NCI-H345 treated with DMSO at 0.1 percent for 48 hours (cell line): ENCODE results near the gene CDC42BPG.
"Not testable (repeated sequence)": the region's sequence is repeated elsewhere in the genome, so short reads cannot be mapped to it uniquely, and the experiment has no call there.

ENCODE experiments used
- DNase-seq: peaks from one replicate; lab custom pipeline; 2025; ENCODE audit not compliant: unreplicated experiment; lab: John Stamatoyannopoulos, UW

The CDC42BPG gene

GRCh38 chr11:64834723-64835615 is 9.5 kb downstream of the CDC42BPG start:
- no peak for DNase-seq

GRCh38 chr11:64834031-64834722 is 10.3 kb downstream of the CDC42BPG start:
- no peak for DNase-seq

GRCh38 chr11:64833509-64833908 is 10.9 kb downstream of the CDC42BPG start:
- no peak for DNase-seq

GRCh38 chr11:64833198-64833502 is 11.3 kb downstream of the CDC42BPG start:
- no peak for DNase-seq

- no peak for DNase-seq
These were observed 11.8 kb downstream of the CDC42BPG start for GRCh38 chr11:64832467-64833197.

GRCh38 chr11:64831411-64831891 is 13.0 kb downstream of the CDC42BPG start:
- DNase-seq, result no peak

- DNase-seq, result no peak
These were observed 14.8 kb downstream of the CDC42BPG start for GRCh38 chr11:64829536-64830251.

GRCh38 chr11:64827451-64827839 is 17.0 kb downstream of the CDC42BPG start:
- DNase-seq, result no peak

GRCh38 chr11:64826578-64827450 is 17.6 kb downstream of the CDC42BPG start:
- DNase-seq, result no peak

GRCh38 chr11:64826062-64826461 is 18.4 kb downstream of the CDC42BPG start:
- no peak for DNase-seq

GRCh38 chr11:64823568-64824119 is 20.8 kb downstream of the CDC42BPG start:
- no peak for DNase-seq

GRCh38 chr11:64817476-64817875 is 27.0 kb downstream of the CDC42BPG start:
- DNase-seq, result no peak

- not testable (repeated sequence) for DNase-seq
These were observed 29.0 kb downstream of the CDC42BPG start for GRCh38 chr11:64815433-64815832.

GRCh38 chr11:64814712-64815187 is 29.7 kb downstream of the CDC42BPG start:
- DNase-seq, result no peak

GRCh38 chr11:64813826-64814225 is 30.6 kb downstream of the CDC42BPG start:
- DNase-seq, result no peak

GRCh38 chr11:64810891-64811272 is 33.6 kb downstream of the CDC42BPG start:
- DNase-seq, result no peak

GRCh38 chr11:64810271-64810890 is 34.1 kb downstream of the CDC42BPG start, which contains the start of gene MEN1:
Gene MEN1 (minus strand): TSS chr11:64810551. CDS start chr11:64810109, 442 bp downstream.
- peak; percentile 95 for DNase-seq

GRCh38 chr11:64809781-64810241 is 34.6 kb downstream of the CDC42BPG start:
- no peak for DNase-seq

- no peak for DNase-seq
These were observed 39.0 kb downstream of the CDC42BPG start for GRCh38 chr11:64805481-64805880.
